Fibroblast of lung (primary cell): ENCODE data around the gene OTUB2. TPM values are rescaled to one million over a fixed set of nuclear protein-coding genes. Genes with fewer than 3 reads are reported as not detected.

Experiments
- DNase-seq, 2 donors: peaks; one replicate each; pipeline versions ENCODE4 v3.0.0 to v3.0.0-alpha.2; 2010; ENCODE audit warnings: low read depth in 2 of 2
- H2AFZ ChIP-seq: 2 replicates; pipeline ENCODE4 v1.5.1; 2012; ENCODE audit warnings: low read length, control low read depth, inconsistent platforms
- H3K27ac ChIP-seq: 2 replicates; pipeline ENCODE4 v1.5.1; 2011; ENCODE audit warnings: low read length, control low read depth; ENCODE audit not compliant: insufficient read depth
- H3K27me3 ChIP-seq: 2 replicates; pipeline ENCODE4 v1.5.1; 2011; ENCODE audit warnings: mild to moderate bottlenecking, low read length; ENCODE audit not compliant: control insufficient read depth, insufficient read depth
- H3K36me3 ChIP-seq: 2 replicates; pipeline ENCODE4 v1.5.1; 2011; ENCODE audit warnings: low read length; ENCODE audit not compliant: control insufficient read depth, insufficient read depth
- H3K4me1 ChIP-seq: 2 replicates; pipeline ENCODE4 v1.5.1; 2011; ENCODE audit warnings: low read length; ENCODE audit not compliant: control insufficient read depth, insufficient read depth; ENCODE audit errors: extremely low read depth
- H3K4me2 ChIP-seq: 2 replicates; pipeline ENCODE4 v1.5.1; 2011; ENCODE audit warnings: low read length, control low read depth; ENCODE audit not compliant: insufficient read depth; ENCODE audit errors: extremely low read depth
- H3K4me3 ChIP-seq, 4 experiments: fragments of 200-600 bp in 1 of 4; sonication (generic) in 1 of 4; replicated peaks in 1 of 4; 2 replicates each; pipeline ENCODE4 v1.5.1; 2011 to 2016; ENCODE audit warnings: low read length in 4 of 4, low read depth in 3 of 4, mild to moderate bottlenecking in 3 of 4, control low read depth in 2 of 4, inconsistent platforms in 1 of 4, mixed read lengths in 1 of 4; ENCODE audit not compliant: insufficient read depth in 1 of 4; ENCODE audit errors: control extremely low read depth in 1 of 4
- H3K79me2 ChIP-seq: 2 replicates; pipeline ENCODE4 v1.5.1; 2012; ENCODE audit warnings: mild to moderate bottlenecking, low read length, inconsistent platforms; ENCODE audit not compliant: control insufficient read depth, insufficient read depth
- H3K9ac ChIP-seq: 2 replicates; pipeline ENCODE4 v1.5.1; 2011; ENCODE audit warnings: mild to moderate bottlenecking, low read length, control low read depth; ENCODE audit not compliant: insufficient read depth
- H3K9me3 ChIP-seq: 2 replicates; pipeline ENCODE4 v1.5.1; 2012; ENCODE audit warnings: low read depth, low read length; ENCODE audit not compliant: control insufficient read depth, insufficient read depth
- H4K20me1 ChIP-seq: 2 replicates; pipeline ENCODE4 v1.5.1; 2011; ENCODE audit warnings: low read length; ENCODE audit not compliant: control insufficient read depth, insufficient read depth; ENCODE audit errors: extremely low read depth
- EZH2 ChIP-seq: IDR thresholded peaks from 2 replicates; pipeline ENCODE4 v1.5.1; 2012; ENCODE audit warnings: low read length, control low read depth, mild to moderate bottlenecking; ENCODE audit errors: missing control alignments
- polyA plus RNA-seq, 2 donors: library from polyadenylated mRNA; depleted of rRNA in 1 of 2; stranded (reverse) in 1 of 2; unstranded in 1 of 2; fragments of >200 nt; gene quantifications; 2 replicates each; pipeline ENCODE4 v1.2.1, GENCODE V29; 2011 to 2012; ENCODE audit warnings: missing spikeins in 1 of 2
- total RNA-seq: library from RNA; depleted of rRNA; stranded (reverse); fragments of >200 nt; gene quantifications from 2 replicates; pipeline ENCODE4 v1.2.1, GENCODE V29; 2014
- TF ChIP-seq, protein P1 (sequence below), 2 donors: IDR thresholded peaks in 1 of 2; conservative IDR thresholded peaks in 1 of 2; 1 replicate in 1 of 2; 2 replicates in 1 of 2; pipeline ENCODE4 v1.5.1; 2011 to 2012; ENCODE audit warnings: low read length in 2 of 2, control low read depth in 1 of 2, inconsistent platforms in 1 of 2, low read depth in 1 of 2, mild to moderate bottlenecking in 1 of 2

Gene OTUB2
- total and polyA plus RNA-seq, 2 donors (not counting 1 experiment from before 2014, with no cell fraction given), result 1.3 to 2.3 TPM

DNA sequence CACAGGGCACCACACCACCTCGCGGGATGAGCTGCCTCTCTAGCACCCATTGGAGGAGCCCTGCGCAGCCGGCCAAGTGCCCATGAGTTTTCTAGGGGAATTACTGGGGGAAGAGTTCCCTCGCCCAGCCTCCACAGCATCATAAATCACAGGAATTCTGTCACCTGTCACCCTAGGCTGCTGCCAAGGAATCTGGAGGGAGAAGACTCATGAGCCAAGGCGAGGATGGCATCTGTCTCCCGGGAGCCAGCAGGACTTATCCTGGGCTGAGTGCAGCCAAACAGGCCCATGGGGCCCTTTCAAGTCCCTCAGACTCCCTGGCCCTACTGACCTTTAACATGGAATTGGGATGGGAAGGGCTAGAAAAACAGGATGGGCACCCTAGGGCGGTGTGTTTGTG lies 7.8 kb upstream of the OTUB2 start:
- Histone ChIP-seq H2AFZ (no peak overlapping the region), H3K79me2 (no peaks in the 10 kb centered on the region), H4K20me1 (no peaks in the 10 kb centered on the region), H3K36me3 (no peaks in the 10 kb centered on the region), H3K4me3 (no peak overlapping the region), H3K27ac (no peak overlapping the region), H3K4me1 (no peaks in the 10 kb centered on the region), H3K27me3 (peaks cover 2% of the 10 kb centered on the region), H3K4me2 (no peak overlapping the region), H3K9me3 (no peaks in the 10 kb centered on the region), H3K9ac (no peak overlapping the region)
- no peak for TF ChIP-seq EZH2
- TF ChIP-seq, protein P1, sequence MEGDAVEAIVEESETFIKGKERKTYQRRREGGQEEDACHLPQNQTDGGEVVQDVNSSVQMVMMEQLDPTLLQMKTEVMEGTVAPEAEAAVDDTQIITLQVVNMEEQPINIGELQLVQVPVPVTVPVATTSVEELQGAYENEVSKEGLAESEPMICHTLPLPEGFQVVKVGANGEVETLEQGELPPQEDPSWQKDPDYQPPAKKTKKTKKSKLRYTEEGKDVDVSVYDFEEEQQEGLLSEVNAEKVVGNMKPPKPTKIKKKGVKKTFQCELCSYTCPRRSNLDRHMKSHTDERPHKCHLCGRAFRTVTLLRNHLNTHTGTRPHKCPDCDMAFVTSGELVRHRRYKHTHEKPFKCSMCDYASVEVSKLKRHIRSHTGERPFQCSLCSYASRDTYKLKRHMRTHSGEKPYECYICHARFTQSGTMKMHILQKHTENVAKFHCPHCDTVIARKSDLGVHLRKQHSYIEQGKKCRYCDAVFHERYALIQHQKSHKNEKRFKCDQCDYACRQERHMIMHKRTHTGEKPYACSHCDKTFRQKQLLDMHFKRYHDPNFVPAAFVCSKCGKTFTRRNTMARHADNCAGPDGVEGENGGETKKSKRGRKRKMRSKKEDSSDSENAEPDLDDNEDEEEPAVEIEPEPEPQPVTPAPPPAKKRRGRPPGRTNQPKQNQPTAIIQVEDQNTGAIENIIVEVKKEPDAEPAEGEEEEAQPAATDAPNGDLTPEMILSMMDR (conservative IDR thresholded peaks at IDR 0.05 in 1 of 2, IDR thresholded peaks at IDR 0.05 in 1 of 2; ENCODE audit: low read depth in 1 of 2, low read length in 2 of 2), result no peak
- no peak for DNase-seq

DNA sequence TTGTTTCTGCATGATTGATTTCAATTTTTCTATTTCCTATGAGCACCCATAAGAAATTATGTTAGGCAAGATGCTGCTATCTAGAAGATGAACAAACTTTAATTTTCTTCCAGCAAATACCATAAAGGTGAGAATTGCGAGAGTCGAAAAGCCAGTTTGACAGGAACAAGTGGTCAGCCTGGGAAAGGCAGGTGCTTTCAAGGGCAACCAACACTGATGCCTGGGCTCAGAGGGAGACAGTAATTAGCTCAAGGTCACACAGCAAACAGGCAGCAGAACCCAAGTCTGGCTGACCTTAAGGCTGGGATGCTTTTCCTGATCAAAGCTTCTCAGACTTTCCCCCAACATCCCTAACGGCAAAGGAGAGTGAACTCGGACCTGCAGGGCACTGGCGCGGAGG lies 6.8 kb upstream of the OTUB2 start:
- TF ChIP-seq, protein P1 (conservative IDR thresholded peaks at IDR 0.05 in 1 of 2, IDR thresholded peaks at IDR 0.05 in 1 of 2; ENCODE audit: low read depth in 1 of 2, low read length in 2 of 2), result no peak
- no peak for TF ChIP-seq EZH2
- no peak for DNase-seq

DNA sequence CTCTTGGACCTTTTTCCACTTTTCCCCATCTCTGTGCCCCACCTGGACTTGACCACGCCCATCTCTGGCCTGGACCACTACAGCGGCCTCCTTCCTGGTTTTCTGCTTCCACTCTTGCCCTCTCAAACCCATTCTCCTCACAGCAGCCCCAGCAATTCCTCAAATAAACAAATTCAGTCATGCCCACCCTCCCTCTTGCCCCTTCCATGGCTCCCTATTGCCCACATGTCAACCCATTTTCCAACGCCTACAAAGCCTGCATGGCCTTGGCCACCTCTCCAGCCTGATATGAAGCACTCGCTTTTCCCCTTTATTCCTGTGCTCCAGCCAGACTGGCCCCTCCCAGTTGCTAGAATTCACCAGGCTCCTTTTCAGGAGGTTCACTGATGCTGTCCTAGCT lies 5.9 kb upstream of the OTUB2 start:
- H3K27me3 ChIP-seq, result peaks cover 5% of the 10 kb centered on the region
- H3K9ac ChIP-seq, result no peak overlapping the region
- no peaks in the 10 kb centered on the region for H3K36me3 ChIP-seq
- H3K9me3 ChIP-seq, result no peaks in the 10 kb centered on the region
- H3K4me1 ChIP-seq, result no peaks in the 10 kb centered on the region
- no peak overlapping the region for H3K27ac ChIP-seq
- H3K79me2 ChIP-seq, result no peaks in the 10 kb centered on the region
- DNase-seq, result no peak
- H3K4me3 ChIP-seq, result no peak overlapping the region
- H3K4me2 ChIP-seq, result no peak overlapping the region
- TF ChIP-seq, protein P1 (conservative IDR thresholded peaks at IDR 0.05 in 1 of 2, IDR thresholded peaks at IDR 0.05 in 1 of 2; ENCODE audit: low read depth in 1 of 2, low read length in 2 of 2), result no peak
- TF ChIP-seq EZH2, result no peak
- H2AFZ ChIP-seq, result no peak overlapping the region
- H4K20me1 ChIP-seq, result no peaks in the 10 kb centered on the region

More for the DNA sequence above, 6.8 kb upstream of the OTUB2 start:
- no peaks in the 10 kb centered on the region for H3K79me2 ChIP-seq
- H3K9ac ChIP-seq, result no peak overlapping the region
- peaks cover 5% of the 10 kb centered on the region for H3K27me3 ChIP-seq
- no peak overlapping the region for H3K27ac ChIP-seq
- no peak overlapping the region for H3K4me3 ChIP-seq
- H3K9me3 ChIP-seq, result no peaks in the 10 kb centered on the region
- no peaks in the 10 kb centered on the region for H3K4me1 ChIP-seq
- no peak overlapping the region for H2AFZ ChIP-seq
- no peaks in the 10 kb centered on the region for H4K20me1 ChIP-seq
- H3K4me2 ChIP-seq, result no peak overlapping the region
- no peaks in the 10 kb centered on the region for H3K36me3 ChIP-seq
